Measurements from ENCODE around the gene KRTAP10-4. TPM values are rescaled to one million over a fixed set of nuclear protein-coding genes. Genes with fewer than 3 reads are reported as not detected.
A peak's percentile ranks its signal among the peaks of the same experiment; 100 is the strongest.

Gene KRTAP10-4
- total RNA-seq, 4 donors from 2014 or later = 2.7 to 11.8 (median 4.9) TPM; not detected in 1

GRCh38 chr21:44612669-44613229 is 39.2 kb downstream of the KRTAP10-4 start:
- Histone ChIP-seq H3K36me3 (no peaks in the 10 kb centered on the region), H3K4me3 (no peak overlapping the region), H3K27me3 (peaks cover 38% of the 10 kb centered on the region), H3K9me3 (peaks cover 11% of the 10 kb centered on the region), H3K27ac (no peak overlapping the region), H3K4me1 (no peaks in the 10 kb centered on the region)
- TF ChIP-seq EP300 (IDR thresholded peaks at IDR 0.05) (no peak), CTCF (IDR thresholded peaks at IDR 0.05) (no peak), POLR2AphosphoS5 (IDR thresholded peaks at IDR 0.05) (no peak), POLR2A (IDR thresholded peaks at IDR 0.05) (no peak)
- WGBS = 81% methylated on average over 4 of the region's 13 CpGs
- DNase-seq (ENCODE audit: low spot score in 2 of 2) = no peak

GRCh38 chr21:44613386-44614155 is 40.0 kb downstream of the KRTAP10-4 start:
- no peak overlapping the region for H3K4me3 ChIP-seq
- peaks cover 38% of the 10 kb centered on the region for H3K27me3 ChIP-seq
- TF ChIP-seq POLR2A (IDR thresholded peaks at IDR 0.05) (no peak), POLR2AphosphoS5 (IDR thresholded peaks at IDR 0.05) (no peak), CTCF (IDR thresholded peaks at IDR 0.05) (no peak), EP300 (IDR thresholded peaks at IDR 0.05) (no peak)
- DNase-seq (ENCODE audit: low spot score in 2 of 2) = no peak
- no peaks in the 10 kb centered on the region for H3K4me1 ChIP-seq
- 91% methylated on average over 24 of the region's 26 CpGs for WGBS
- H3K9me3 ChIP-seq = peaks cover 11% of the 10 kb centered on the region
- H3K36me3 ChIP-seq = no peaks in the 10 kb centered on the region
- H3K27ac ChIP-seq = no peak overlapping the region

GRCh38 chr21:44614161-44614631 is 40.7 kb downstream of the KRTAP10-4 start:
- Histone ChIP-seq H3K36me3 (no peaks in the 10 kb centered on the region), H3K4me1 (no peaks in the 10 kb centered on the region), H3K9me3 (peaks cover 8% of the 10 kb centered on the region), H3K27me3 (peaks cover 38% of the 10 kb centered on the region), H3K27ac (no peak overlapping the region), H3K4me3 (no peak overlapping the region)
- WGBS = 80% methylated on average over 10 of the region's 20 CpGs
- no peak for TF ChIP-seq CTCF (IDR thresholded peaks at IDR 0.05)
- no peak for TF ChIP-seq POLR2A (IDR thresholded peaks at IDR 0.05)
- TF ChIP-seq POLR2AphosphoS5 (IDR thresholded peaks at IDR 0.05) = no peak
- TF ChIP-seq EP300 (IDR thresholded peaks at IDR 0.05) = no peak
- DNase-seq (ENCODE audit: low spot score in 2 of 2) = no peak

- H3K36me3 ChIP-seq = no peaks in the 10 kb centered on the region
- H3K27ac ChIP-seq = no peak overlapping the region
- no peak overlapping the region for H3K4me3 ChIP-seq
- 89% methylated on average over 28 of the region's 28 CpGs for WGBS
- peak in 1 of 2 donors; percentile 70 for DNase-seq (ENCODE audit: low spot score in 2 of 2)
- TF ChIP-seq POLR2AphosphoS5 (IDR thresholded peaks at IDR 0.05) (no peak), CTCF (IDR thresholded peaks at IDR 0.05) (no peak), POLR2A (IDR thresholded peaks at IDR 0.05) (no peak), EP300 (IDR thresholded peaks at IDR 0.05) (no peak)
- peaks cover 6% of the 10 kb centered on the region for H3K9me3 ChIP-seq
- no peaks in the 10 kb centered on the region for H3K4me1 ChIP-seq
- H3K27me3 ChIP-seq = peaks cover 38% of the 10 kb centered on the region
Measured at GRCh38 chr21:44614961-44615391, 41.4 kb downstream of the KRTAP10-4 start.

- Histone ChIP-seq H3K4me1 (no peaks in the 10 kb centered on the region), H3K27me3 (peaks cover 38% of the 10 kb centered on the region), H3K9me3 (peaks cover 7% of the 10 kb centered on the region), H3K36me3 (no peaks in the 10 kb centered on the region), H3K27ac (no peak overlapping the region), H3K4me3 (no peak overlapping the region)
- 85% methylated on average over 8 of the region's 8 CpGs for WGBS
- no peak for DNase-seq (ENCODE audit: low spot score in 2 of 2)
- TF ChIP-seq CTCF (IDR thresholded peaks at IDR 0.05) = no peak
- TF ChIP-seq EP300 (IDR thresholded peaks at IDR 0.05) = no peak
- TF ChIP-seq POLR2A (IDR thresholded peaks at IDR 0.05) = no peak
- TF ChIP-seq POLR2AphosphoS5 (IDR thresholded peaks at IDR 0.05) = no peak
Measured at GRCh38 chr21:44615466-44615865, 41.9 kb downstream of the KRTAP10-4 start.
